Body of pancreas (tissue), 4 donors: ENCODE results near the gene HERC4. TPM values are rescaled to one million over a fixed set of nuclear protein-coding genes. Genes with fewer than 3 reads are reported as not detected.
A peak's percentile ranks its signal among the peaks of the same experiment; 100 is the strongest.

Experiments used
- ATAC-seq: fragments of 150-250 bp; one replicate; pipeline ENCODE4 v1.9.1; 2016
- DNase-seq, 4 donors: peaks; one replicate each; pipeline ENCODE4 v3.0.0-alpha.2; 2019
- H3K27ac ChIP-seq, 4 donors: fragments of 200-600 bp; sonication (generic); 1 replicate in 3 of 4; 2 replicates in 1 of 4; pipeline versions ENCODE4 v1.5.1 to v1.6.1; 2016 to 2019; ENCODE audit warnings: mild to moderate bottlenecking in 1 of 4, mixed read lengths in 1 of 4, moderate library complexity in 1 of 4
- H3K27me3 ChIP-seq, 2 donors: fragments of 200-600 bp; sonication (generic); one replicate each; pipeline ENCODE4 v1.6.0; 2016; ENCODE audit warnings: mild to moderate bottlenecking in 1 of 2
- H3K36me3 ChIP-seq, 2 donors: fragments of 200-600 bp; sonication (generic); replicated peaks in 1 of 2; 2 replicates each; pipeline ENCODE4 v1.5.1; 2016; ENCODE audit warnings: low read depth in 2 of 2; ENCODE audit not compliant: insufficient read depth in 1 of 2
- H3K4me1 ChIP-seq: fragments of 200-600 bp; sonication (generic); one replicate; pipeline ENCODE4 v1.6.0; 2016
- H3K4me3 ChIP-seq, 2 donors: fragments of 200-600 bp; sonication (generic); 1 replicate in 1 of 2; 2 replicates in 1 of 2; pipeline ENCODE4 v1.5.1; 2016 to 2019
- H3K9me3 ChIP-seq, 3 donors: fragments of 200-600 bp; sonication (generic); 1 replicate in 2 of 3; 2 replicates in 1 of 3; pipeline ENCODE4 v1.5.1; 2016
- POLR2A ChIP-seq, 3 donors: fragments of 450-650 bp; IDR thresholded peaks; one replicate each; pipeline ENCODE4 v1.6.1; 2016; ENCODE audit warnings: antibody characterized with exemption in 3 of 3, mild to moderate bottlenecking in 2 of 3
- WGBS, 2 donors: methylation state at CpG; one replicate each; pipeline ENCODE4 v1.1.5; 2017; 5-methylcytosine and 5-hydroxymethylcytosine counted together
- intact Hi-C: fragments of 100-400 bp; cut with DNase I; formaldehyde crosslinking; loops from one replicate; pipeline ENCODE4 v1.15.1; 2023
- total RNA-seq, 2 donors: library from RNA; depleted of rRNA; stranded (reverse); fragments of >200 nt; gene quantifications; one replicate each; pipeline ENCODE4 v1.1.0, GENCODE V29; 2016
- TF ChIP-seq, protein P1 (sequence below), 7 experiments: fragments of 450-650 bp in 4 of 7; fragments of 200-600 bp in 3 of 7; sonication (generic) in 3 of 7; IDR thresholded peaks; one replicate each; pipeline ENCODE4 v1.5.1; 2016 to 2019; ENCODE audit warnings: antibody characterized with exemption in 7 of 7

The HERC4 gene, protein sequence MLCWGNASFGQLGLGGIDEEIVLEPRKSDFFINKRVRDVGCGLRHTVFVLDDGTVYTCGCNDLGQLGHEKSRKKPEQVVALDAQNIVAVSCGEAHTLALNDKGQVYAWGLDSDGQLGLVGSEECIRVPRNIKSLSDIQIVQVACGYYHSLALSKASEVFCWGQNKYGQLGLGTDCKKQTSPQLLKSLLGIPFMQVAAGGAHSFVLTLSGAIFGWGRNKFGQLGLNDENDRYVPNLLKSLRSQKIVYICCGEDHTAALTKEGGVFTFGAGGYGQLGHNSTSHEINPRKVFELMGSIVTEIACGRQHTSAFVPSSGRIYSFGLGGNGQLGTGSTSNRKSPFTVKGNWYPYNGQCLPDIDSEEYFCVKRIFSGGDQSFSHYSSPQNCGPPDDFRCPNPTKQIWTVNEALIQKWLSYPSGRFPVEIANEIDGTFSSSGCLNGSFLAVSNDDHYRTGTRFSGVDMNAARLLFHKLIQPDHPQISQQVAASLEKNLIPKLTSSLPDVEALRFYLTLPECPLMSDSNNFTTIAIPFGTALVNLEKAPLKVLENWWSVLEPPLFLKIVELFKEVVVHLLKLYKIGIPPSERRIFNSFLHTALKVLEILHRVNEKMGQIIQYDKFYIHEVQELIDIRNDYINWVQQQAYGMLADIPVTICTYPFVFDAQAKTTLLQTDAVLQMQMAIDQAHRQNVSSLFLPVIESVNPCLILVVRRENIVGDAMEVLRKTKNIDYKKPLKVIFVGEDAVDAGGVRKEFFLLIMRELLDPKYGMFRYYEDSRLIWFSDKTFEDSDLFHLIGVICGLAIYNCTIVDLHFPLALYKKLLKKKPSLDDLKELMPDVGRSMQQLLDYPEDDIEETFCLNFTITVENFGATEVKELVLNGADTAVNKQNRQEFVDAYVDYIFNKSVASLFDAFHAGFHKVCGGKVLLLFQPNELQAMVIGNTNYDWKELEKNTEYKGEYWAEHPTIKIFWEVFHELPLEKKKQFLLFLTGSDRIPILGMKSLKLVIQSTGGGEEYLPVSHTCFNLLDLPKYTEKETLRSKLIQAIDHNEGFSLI
- 10 to 100 TPM; 21.4 to 42.8 TPM for total RNA-seq

DNA sequence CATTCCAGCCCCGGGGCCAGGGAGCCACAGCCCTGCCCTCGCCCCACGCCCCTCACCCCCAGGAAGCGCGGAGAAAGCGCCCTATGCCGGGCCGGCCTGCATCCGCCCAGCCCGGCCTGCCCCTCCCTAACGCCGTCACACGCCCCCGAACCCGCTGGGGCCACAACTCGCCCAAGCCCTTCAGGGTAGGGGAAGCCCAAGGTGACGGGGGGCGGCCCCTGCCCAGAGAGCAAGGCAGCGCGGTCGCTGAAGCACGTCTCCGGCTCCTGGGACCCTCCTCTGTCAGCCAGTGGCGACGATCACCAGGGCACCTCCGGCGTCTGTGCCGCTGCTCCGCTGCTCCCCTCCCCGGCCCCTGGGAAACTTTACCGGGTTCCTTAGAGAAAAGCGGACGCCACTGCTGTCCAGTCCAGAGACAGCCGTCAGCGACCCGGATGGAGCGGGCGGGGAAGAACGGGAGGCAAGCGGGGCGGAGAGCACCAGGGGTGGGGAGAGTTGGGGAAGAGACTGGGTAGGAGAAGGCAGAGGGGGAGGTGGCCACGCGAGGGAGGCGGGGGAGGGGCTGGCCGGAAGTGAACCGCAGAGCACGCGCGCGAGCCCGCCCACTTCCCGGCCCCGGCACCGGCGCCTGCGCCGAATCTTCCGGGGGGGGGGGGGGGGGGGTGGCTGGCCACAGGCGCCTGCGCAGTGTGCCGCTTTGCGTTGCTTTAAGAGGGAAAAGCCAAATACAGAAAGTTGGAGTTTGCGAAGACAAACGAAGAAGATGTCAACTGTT, at the start of gene HERC4:
Gene HERC4, minus strand, starts transcription at position 509 of the 775 bp plus-strand sequence. CDS start 2,175 bp downstream, outside the sequence.
- Histone ChIP-seq H3K27me3 (no peaks in the 10 kb centered on the region), H3K36me3 (no peaks in the 10 kb centered on the region), H3K4me1 (peaks cover 35% of the 10 kb centered on the region), H3K4me3 (peak within 1 kb of the TSS; percentile 66 to 99), H3K9me3 (peaks cover 0 to 3% (median 0%) of the 10 kb centered on the region in 3 donors), H3K27ac (peak within 1 kb of the TSS; percentile 68 to 99 (median 96))
- peak; percentile 99 for ATAC-seq
- peak; percentile 95 to 97 (median 96) for DNase-seq
- TF ChIP-seq, protein P1, sequence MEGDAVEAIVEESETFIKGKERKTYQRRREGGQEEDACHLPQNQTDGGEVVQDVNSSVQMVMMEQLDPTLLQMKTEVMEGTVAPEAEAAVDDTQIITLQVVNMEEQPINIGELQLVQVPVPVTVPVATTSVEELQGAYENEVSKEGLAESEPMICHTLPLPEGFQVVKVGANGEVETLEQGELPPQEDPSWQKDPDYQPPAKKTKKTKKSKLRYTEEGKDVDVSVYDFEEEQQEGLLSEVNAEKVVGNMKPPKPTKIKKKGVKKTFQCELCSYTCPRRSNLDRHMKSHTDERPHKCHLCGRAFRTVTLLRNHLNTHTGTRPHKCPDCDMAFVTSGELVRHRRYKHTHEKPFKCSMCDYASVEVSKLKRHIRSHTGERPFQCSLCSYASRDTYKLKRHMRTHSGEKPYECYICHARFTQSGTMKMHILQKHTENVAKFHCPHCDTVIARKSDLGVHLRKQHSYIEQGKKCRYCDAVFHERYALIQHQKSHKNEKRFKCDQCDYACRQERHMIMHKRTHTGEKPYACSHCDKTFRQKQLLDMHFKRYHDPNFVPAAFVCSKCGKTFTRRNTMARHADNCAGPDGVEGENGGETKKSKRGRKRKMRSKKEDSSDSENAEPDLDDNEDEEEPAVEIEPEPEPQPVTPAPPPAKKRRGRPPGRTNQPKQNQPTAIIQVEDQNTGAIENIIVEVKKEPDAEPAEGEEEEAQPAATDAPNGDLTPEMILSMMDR (IDR thresholded peaks at IDR 0.05), result no peak
- TF ChIP-seq POLR2A (IDR thresholded peaks at IDR 0.05), result peak; percentile 50 to 87 (median 81)
- WGBS, 2 donors, result 1% methylated on average over 26 to 62 of the region's 64 CpGs
- intact Hi-C loops, result no loop called here

DNA sequence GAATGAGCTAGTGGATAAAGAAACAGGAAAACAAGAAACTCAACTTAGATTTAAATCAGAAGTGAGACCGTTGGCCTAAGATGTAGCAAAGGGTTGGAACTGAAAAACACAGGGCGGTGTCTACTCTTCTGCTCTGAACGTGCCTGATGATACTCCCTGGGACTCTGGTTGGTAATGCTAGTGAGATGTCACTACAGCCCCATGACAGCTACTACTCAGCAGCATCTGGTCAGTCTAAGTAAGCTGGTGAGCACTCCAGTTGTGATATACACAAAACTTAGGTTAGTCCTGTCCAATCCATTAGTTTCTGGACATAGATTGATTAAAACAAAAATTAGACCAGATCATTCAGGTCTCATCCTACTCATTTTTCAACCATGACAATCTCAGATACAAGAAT, 49.6 kb upstream of the HERC4 start:
- no peaks in the 10 kb centered on the region for H3K36me3 ChIP-seq
- H3K9me3 ChIP-seq, result no peaks in the 10 kb centered on the region
- DNase-seq (no peak), ATAC-seq (no peak)
- TF ChIP-seq, protein P1 (IDR thresholded peaks at IDR 0.05), result no peak
- TF ChIP-seq POLR2A (IDR thresholded peaks at IDR 0.05), result no peak
- H3K4me1 ChIP-seq, result peaks cover 4% of the 10 kb centered on the region
- intact Hi-C loops, result no loop called here
- no peaks in the 10 kb centered on the region for H3K27me3 ChIP-seq
- 91 to 97% methylated on average over 3 of the region's 3 CpGs for WGBS, 2 donors
- no peak overlapping the region for H3K27ac ChIP-seq
- no peak overlapping the region for H3K4me3 ChIP-seq

DNA sequence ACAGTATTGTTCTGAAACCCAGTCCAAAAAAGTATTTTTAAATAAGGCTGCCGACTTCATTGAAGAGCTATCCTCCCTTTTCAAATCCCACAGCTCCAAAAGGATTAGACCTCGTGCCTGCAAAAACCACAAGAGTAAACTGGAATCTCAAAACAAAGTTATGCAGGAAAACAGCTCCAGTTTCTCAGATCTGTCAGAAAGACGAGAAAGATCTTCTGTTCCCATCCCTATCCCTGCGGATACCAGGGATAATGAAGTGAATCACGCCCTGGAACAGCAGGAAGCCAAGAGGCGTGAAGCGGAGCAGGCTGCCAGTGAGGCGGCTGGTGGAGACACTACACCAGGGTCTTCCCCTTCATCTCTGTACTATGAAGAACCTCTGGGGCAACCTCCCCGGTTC, 46.8 kb upstream of the HERC4 start:
- ATAC-seq (no peak), DNase-seq (no peak)
- Histone ChIP-seq H3K4me1 (peaks cover 4% of the 10 kb centered on the region), H3K36me3 (no peaks in the 10 kb centered on the region), H3K27ac (no peak overlapping the region), H3K27me3 (no peaks in the 10 kb centered on the region), H3K4me3 (no peak overlapping the region), H3K9me3 (no peaks in the 10 kb centered on the region)
- 88 to 92% methylated on average over 9 of the region's 9 CpGs for WGBS, 2 donors
- TF ChIP-seq, protein P1 (IDR thresholded peaks at IDR 0.05), result no peak
- TF ChIP-seq POLR2A (IDR thresholded peaks at IDR 0.05), result no peak
- intact Hi-C loops, result no loop called here

DNA sequence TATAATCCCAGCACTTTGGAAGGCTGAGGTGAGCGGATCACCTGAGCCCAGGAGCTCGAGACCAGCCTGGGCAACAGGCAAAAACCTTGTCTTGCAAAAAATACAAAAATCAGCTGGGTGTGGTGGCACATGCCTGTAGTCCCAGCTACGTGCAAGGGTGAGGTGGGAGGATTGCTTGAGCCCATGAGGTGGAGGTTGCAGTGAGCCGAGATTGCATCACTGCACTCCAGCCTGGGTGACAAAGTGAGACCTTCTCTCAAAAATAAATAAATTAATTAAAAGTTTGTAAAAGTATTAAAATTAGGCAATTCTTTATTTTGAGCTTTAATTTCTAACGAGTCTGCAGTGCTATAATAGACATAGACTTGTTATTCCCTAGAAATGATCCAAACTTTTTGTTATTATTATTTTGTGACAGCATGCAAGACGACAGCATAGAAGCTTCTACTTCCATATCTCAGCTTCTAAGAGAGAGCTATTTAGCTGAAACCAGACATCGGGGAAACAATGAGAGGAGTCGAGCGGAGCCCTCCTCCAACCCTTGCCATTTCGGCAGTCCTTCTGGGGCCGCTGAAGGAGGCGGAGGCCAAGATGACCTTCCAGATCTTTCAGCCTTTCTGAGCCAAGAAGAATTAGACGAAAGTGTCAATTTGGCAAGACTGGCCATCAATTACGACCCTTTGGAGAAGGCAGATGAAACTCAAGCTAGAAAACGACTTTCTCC, 46.1 kb upstream of the HERC4 start:
- 89 to 90% methylated on average over 15 of the region's 15 CpGs for WGBS, 2 donors

More for the DNA sequence above, 46.1 kb upstream of the HERC4 start:
- Histone ChIP-seq H3K27ac (no peak overlapping the region), H3K4me1 (peaks cover 4% of the 10 kb centered on the region), H3K36me3 (no peaks in the 10 kb centered on the region), H3K4me3 (no peak overlapping the region), H3K9me3 (no peaks in the 10 kb centered on the region), H3K27me3 (no peaks in the 10 kb centered on the region)
- ATAC-seq (no peak), DNase-seq (no peak)
- TF ChIP-seq, protein P1 (IDR thresholded peaks at IDR 0.05), result no peak
- TF ChIP-seq POLR2A (IDR thresholded peaks at IDR 0.05), result no peak
- intact Hi-C loops, result no loop called here
